ENCODE results near the gene CSNK2A3. TPM values are rescaled to one million over a fixed set of nuclear protein-coding genes. Genes with fewer than 3 reads are reported as not detected.

The CSNK2A3 gene
- total RNA-seq, 1 experiment from 2014 or later, result 2.0 TPM

GRCh38 chr11:11374358-11375148 lies 21.5 kb upstream of the CSNK2A3 start:
- H3K4me1 ChIP-seq (ENCODE audit: control insufficient read depth in 1 of 2, insufficient read depth in 2 of 2, low read length in 2 of 2), result no peaks in the 10 kb centered on the region
- peaks cover 0 to 5% of the 10 kb centered on the region in 2 experiments; a peak in 1 of 4 replicates for H3K36me3 ChIP-seq (ENCODE audit: control insufficient read depth in 1 of 2, insufficient read depth in 2 of 2, low read length in 2 of 2)
- DNase-seq (ENCODE audit: low read depth, low spot score), result no peak
- H3K9ac ChIP-seq (ENCODE audit: low read length), result no peak overlapping the region
- TF ChIP-seq SP1 (IDR thresholded peaks at IDR 0.05; ENCODE audit: low read depth), result no peak
- TF ChIP-seq CEBPB (IDR thresholded peaks at IDR 0.05; ENCODE audit: low read depth), result no peak
- TF ChIP-seq JUND (IDR thresholded peaks at IDR 0.05), result no peak
- TF ChIP-seq, protein P1, sequence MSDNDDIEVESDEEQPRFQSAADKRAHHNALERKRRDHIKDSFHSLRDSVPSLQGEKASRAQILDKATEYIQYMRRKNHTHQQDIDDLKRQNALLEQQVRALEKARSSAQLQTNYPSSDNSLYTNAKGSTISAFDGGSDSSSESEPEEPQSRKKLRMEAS (IDR thresholded peaks at IDR 0.05), result no peak
- no peak for TF ChIP-seq SRF (IDR thresholded peaks at IDR 0.05; ENCODE audit: low read depth)
- no peak for TF ChIP-seq ZFX (IDR thresholded peaks at IDR 0.05)
- TF ChIP-seq EZH2 (IDR thresholded peaks at IDR 0.05), result no peak
- no peak for TF ChIP-seq REST (IDR thresholded peaks at IDR 0.05; ENCODE audit: low read depth)
- no peak for TF ChIP-seq SIN3A (IDR thresholded peaks at IDR 0.05; ENCODE audit: low read depth)
- TF ChIP-seq EGR1 (IDR thresholded peaks at IDR 0.05; ENCODE audit: low read depth), result no peak
- TF ChIP-seq RAD21 (IDR thresholded peaks at IDR 0.05; ENCODE audit: low read depth), result no peak
- TF ChIP-seq, protein P2, sequence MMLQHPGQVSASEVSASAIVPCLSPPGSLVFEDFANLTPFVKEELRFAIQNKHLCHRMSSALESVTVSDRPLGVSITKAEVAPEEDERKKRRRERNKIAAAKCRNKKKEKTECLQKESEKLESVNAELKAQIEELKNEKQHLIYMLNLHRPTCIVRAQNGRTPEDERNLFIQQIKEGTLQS (IDR thresholded peaks at IDR 0.05), result no peak
- TF ChIP-seq ZNF274 (IDR thresholded peaks at IDR 0.05; ENCODE audit: low read depth, low read length), result no peak
- ATAC-seq, result no peak
- H3K27me3 ChIP-seq (ENCODE audit: insufficient read depth, low read length), result no peaks in the 10 kb centered on the region
- H3K4me3 ChIP-seq (replicated peaks in 1 of 2; ENCODE audit: low read depth in 1 of 2, low read length in 2 of 2), result no peak overlapping the region
- BruUV-seq (replicated peaks), result no TSS peak
- no peaks in the 10 kb centered on the region for H3K9me3 ChIP-seq (ENCODE audit: control insufficient read depth in 1 of 2, insufficient read depth in 1 of 2, low read depth in 1 of 2, low read length in 2 of 2)
- POLR2A ChIA-PET, result no interaction called here
- intact Hi-C loops (cut with micrococcal nuclease), result no loop called here
- no peak overlapping the region for H3K4me2 ChIP-seq (ENCODE audit: low read length)
- RAD21 ChIA-PET (ENCODE audit: low non-redundant PET in 1 of 2, low total read pairs in 2 of 2, uncharacterized antibody in 2 of 2, unreplicated experiment in 2 of 2), result no interaction called here
- no peaks in the 10 kb centered on the region for H3K79me2 ChIP-seq (ENCODE audit: insufficient read depth, low read length)
- H4K20me1 ChIP-seq (ENCODE audit: insufficient read depth), result no peaks in the 10 kb centered on the region
- H3K27ac ChIP-seq (ENCODE audit: low read depth, low read length), result no peak overlapping the region
- CTCF ChIA-PET, result no interaction called here
- H2AFZ ChIP-seq (ENCODE audit: low read depth, low read length, poor library complexity, severe bottlenecking), result no peak overlapping the region
- H3K9me2 ChIP-seq (ENCODE audit: insufficient read depth), result no peaks in the 10 kb centered on the region
